NCI-H187 (cell line): ENCODE results near the gene TNFAIP8.
A peak's percentile ranks its signal among the peaks of the same experiment; 100 is the strongest.

ENCODE experiments used
- DNase-seq, 2 experiments: peaks; one replicate each; lab custom pipeline; 2025; lab: John Stamatoyannopoulos, UW

TNFAIP8 gene

GRCh38 chr5:119329666-119330065 lies 26.2 kb upstream of the TNFAIP8 start:
- DNase-seq = no peak

- no peak for DNase-seq
Measured at GRCh38 chr5:119330367-119331183, 25.2 kb upstream of the TNFAIP8 start.

- no peak for DNase-seq
Measured at GRCh38 chr5:119331566-119332095, 24.2 kb upstream of the TNFAIP8 start.

GRCh38 chr5:119332208-119332607 lies 23.6 kb upstream of the TNFAIP8 start:
- no peak for DNase-seq

- no peak for DNase-seq
Measured at GRCh38 chr5:119332978-119333401, 22.8 kb upstream of the TNFAIP8 start.

GRCh38 chr5:119333421-119333851 lies 22.4 kb upstream of the TNFAIP8 start:
- no peak for DNase-seq

- DNase-seq = no peak
Measured at GRCh38 chr5:119335261-119335677, 20.6 kb upstream of the TNFAIP8 start.

- no peak for DNase-seq
Measured at GRCh38 chr5:119336262-119336661, 19.6 kb upstream of the TNFAIP8 start.

- no peak for DNase-seq
Measured at GRCh38 chr5:119336845-119337580, 18.8 kb upstream of the TNFAIP8 start.

- no peak for DNase-seq
Measured at GRCh38 chr5:119338326-119338946, 17.4 kb upstream of the TNFAIP8 start.

- DNase-seq = no peak
Measured at GRCh38 chr5:119339344-119339743, 16.5 kb upstream of the TNFAIP8 start.

- DNase-seq = no peak
Measured at GRCh38 chr5:119339965-119340364, 15.9 kb upstream of the TNFAIP8 start.

- no peak for DNase-seq
Measured at GRCh38 chr5:119340597-119341218, 15.1 kb upstream of the TNFAIP8 start.

GRCh38 chr5:119341452-119342349 lies 14.1 kb upstream of the TNFAIP8 start:
- no peak for DNase-seq

- DNase-seq = no peak
Measured at GRCh38 chr5:119342406-119342805, 13.4 kb upstream of the TNFAIP8 start.

GRCh38 chr5:119343052-119343451 lies 12.8 kb upstream of the TNFAIP8 start:
- DNase-seq = no peak

GRCh38 chr5:119343766-119344165 lies 12.1 kb upstream of the TNFAIP8 start:
- DNase-seq = no peak

GRCh38 chr5:119344231-119344630 lies 11.6 kb upstream of the TNFAIP8 start:
- no peak for DNase-seq

- no peak for DNase-seq
Measured at GRCh38 chr5:119345861-119346260, 10.0 kb upstream of the TNFAIP8 start.

GRCh38 chr5:119346394-119346793 lies 9.4 kb upstream of the TNFAIP8 start:
- no peak for DNase-seq

GRCh38 chr5:119347574-119347973 lies 8.2 kb upstream of the TNFAIP8 start:
- DNase-seq = peak in 1 of 2 experiments; percentile 26
